GM19397 (cell line): Measurements from ENCODE around the gene AICDA.

Source experiments
- ATAC-seq: cut with Tn5 transposase; IDR thresholded peaks from one replicate; pipeline ENCODE4 v1.9.1; 2021; ENCODE audit warnings: mild to moderate bottlenecking, moderate library complexity; ENCODE audit not compliant: unreplicated experiment

AICDA gene

GRCh38 chr12:8556531-8557097 lies 56.0 kb downstream of the AICDA start:
- no peak for ATAC-seq

- no peak for ATAC-seq
Measured at GRCh38 chr12:8554451-8555195, 58.0 kb downstream of the AICDA start.

GRCh38 chr12:8553088-8553627 lies 59.5 kb downstream of the AICDA start:
- no peak for ATAC-seq
